NCI-H187 (cell line): ENCODE data around the gene OMA1.
"Not testable (repeated sequence)": the region's sequence is repeated elsewhere in the genome, so short reads cannot be mapped to it uniquely, and the experiment has no call there.

Experiments used
- DNase-seq, 2 experiments: peaks; one replicate each; lab custom pipeline; 2025; lab: John Stamatoyannopoulos, UW

OMA1 gene

DNA sequence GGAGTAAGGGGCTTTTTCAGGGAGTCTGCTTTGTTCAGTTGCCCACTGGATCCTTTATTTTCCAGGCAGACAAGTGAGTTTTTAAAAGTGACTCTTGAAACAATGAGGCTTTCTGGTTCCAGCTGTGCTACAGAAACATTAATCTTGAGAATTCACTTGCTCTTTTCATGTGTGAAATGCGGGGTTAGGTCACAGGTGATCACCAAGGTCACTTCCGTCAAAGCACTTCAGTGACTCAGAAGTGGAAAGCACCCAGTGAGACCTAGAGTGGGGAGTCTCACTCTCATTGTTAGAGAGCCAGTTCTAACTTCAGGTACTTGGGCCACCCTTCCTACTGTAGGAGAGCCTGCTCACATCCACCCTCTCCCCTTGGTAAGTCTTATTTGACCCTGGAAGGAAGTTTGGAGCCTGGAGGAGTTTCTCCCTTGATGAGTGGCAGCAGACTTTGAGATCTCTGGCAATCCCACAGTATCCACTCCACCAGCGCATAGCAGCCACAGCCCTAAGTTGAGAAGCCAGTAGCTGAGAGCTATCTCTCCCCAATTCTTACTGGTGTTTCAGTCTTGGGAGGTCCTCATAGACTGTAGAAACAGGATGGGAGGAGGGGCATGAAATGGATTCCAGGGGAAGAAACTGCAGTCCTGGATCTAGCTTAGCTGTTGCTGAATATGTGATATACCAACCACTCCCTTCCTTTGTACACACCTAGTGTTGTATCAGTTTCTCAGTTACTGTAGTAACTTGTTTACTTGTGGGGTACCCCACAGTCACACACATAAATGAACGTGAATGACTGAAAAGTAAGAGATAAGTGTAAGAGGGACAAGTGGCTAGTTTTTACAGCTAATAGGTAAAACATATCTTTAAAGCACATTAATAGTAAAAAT lies 27.4 kb upstream of the OMA1 start:
- DNase-seq = no peak

DNA sequence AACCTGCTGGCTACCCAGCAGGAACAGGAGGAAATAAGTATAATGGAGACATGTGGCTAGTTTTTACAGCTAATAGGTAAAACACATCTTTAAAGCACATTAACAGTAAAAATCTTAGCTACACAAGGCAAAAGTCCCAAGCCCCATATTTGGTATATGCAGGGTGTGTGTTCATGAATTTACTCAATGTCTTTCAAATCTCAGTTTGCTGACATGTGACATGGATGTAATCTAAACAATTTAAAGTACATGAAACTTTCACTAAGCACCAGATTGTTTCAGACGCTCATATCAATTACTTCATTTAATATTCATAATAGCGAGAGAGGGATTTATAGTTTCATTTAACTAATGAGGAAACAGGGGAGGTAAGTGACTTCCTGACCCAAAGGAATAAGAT lies 26.6 kb upstream of the OMA1 start:
- no peak for DNase-seq

DNA sequence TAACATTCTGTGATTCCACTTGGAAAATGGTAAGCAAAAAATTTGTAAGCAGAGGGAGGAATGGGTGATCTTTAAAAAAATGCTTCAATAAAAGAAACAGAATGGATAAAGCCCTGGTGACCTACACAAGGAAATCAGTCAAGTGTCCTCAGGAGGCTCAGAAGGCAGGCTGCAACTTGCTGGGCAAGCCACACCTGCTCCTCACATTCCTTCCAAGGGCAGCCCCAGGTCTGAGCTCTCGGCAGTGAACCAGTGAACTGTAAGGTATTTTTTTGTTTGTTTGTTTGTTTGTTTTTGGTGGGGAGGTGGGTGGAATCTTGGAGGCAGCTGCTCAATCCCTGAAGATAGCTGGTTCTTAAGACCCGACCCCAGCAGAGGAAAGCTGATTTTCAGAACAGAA lies 26.2 kb upstream of the OMA1 start:
- peak in 1 of 2 experiments; percentile 8 for DNase-seq

DNA sequence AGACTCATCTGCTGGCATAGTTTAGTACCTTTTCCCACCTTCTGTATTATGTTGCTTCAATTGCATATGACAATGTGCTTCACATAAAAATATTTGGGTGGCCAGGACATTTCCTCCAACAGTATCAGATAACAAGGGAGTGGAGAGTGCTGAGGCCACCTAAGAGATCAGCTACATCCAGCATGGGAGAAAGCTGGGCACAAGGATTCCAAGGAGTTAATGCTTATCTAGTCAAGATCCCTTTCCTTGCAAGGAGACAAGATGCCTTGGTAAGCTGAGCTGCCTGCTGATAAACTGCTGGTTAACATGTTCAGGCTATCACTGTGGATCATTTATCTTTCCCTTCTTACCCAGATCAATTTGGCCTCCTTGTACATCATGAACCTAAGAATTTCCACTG lies 25.1 kb upstream of the OMA1 start:
- no peak for DNase-seq

DNA sequence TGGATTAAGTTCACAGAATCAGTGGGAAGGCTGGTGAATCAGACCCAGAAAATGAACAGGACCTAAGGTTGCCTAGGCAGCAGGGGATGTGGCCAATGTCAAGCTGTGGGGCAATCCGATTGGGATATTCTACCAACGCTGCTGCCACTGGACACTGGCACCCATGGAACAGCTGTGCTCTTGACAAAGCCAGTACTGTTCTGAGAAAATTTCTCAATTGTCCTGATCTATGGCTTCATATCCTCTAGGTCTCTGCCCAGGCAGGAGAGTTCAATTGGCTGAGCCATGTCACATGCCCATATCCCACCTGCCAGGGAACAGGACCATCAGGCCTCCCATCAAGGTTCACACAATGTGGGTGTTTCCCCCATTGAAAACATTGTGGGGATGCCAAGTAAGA lies 24.3 kb upstream of the OMA1 start:
- no peak for DNase-seq

DNA sequence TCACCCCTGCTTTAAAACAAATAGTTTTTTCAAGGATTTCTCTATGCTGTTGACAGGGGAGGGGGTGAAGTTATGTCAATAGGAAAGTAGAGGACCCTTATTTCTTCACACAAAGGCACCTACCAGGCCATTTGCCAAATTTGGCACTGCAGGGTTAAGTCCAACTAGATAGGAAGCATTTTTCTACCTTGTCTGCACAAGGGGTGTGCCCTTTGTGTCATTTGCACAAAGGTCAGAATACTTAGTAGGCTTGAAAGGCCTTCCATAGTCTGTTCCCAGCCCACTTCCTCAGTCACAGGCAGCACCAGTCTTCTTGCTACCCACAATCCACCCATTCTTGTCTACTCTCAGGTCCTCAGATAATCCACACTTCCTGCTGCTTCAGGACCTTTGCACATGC lies 23.6 kb upstream of the OMA1 start:
- DNase-seq = no peak

DNA sequence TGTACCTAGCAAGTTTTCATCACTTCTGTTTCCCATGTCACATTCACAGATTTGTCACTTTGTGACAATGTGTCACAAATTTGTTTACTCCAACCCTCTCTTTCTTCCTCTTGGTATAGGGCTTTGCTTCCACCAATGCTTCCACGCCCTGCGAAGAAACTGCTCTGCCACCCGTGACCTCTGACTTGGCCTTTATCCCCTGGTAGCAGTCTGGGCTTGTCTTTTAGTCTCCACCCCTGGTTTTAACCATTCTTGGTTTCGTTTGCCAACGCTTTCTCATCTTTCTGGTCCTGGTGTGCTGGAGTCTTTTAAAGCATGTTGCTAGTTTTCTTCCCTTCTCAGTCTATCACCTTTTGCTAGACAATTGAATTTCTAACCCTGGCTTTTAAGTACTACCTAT lies 22.4 kb upstream of the OMA1 start:
- DNase-seq = no peak

DNA sequence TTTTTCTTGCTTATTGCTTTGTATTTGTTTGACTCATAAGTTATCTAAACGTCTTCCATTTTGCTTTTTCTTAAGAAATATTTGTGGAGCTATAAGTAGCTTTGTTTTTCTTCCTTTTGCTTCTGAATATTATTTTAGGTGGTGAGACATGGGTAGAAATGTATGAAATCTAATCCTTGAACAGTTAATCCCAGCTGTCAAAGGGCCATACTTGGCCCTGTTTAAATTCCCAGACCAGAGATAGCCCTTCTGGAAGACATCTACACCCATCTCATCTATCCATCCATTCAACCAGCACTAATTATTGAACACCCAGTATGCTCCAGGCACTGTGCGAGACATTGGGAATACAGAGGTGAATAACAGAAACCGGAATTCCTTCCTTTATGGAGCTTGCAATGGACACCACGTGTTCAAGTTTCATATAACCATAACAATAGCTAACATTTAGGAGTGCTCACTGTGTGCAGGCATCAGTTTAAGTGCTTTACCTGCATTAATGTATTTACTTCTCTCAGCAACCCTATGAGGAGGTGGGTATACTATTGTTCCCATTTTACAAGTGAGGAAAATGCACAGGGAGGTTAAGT lies 21.8 kb upstream of the OMA1 start:
- DNase-seq = no peak

DNA sequence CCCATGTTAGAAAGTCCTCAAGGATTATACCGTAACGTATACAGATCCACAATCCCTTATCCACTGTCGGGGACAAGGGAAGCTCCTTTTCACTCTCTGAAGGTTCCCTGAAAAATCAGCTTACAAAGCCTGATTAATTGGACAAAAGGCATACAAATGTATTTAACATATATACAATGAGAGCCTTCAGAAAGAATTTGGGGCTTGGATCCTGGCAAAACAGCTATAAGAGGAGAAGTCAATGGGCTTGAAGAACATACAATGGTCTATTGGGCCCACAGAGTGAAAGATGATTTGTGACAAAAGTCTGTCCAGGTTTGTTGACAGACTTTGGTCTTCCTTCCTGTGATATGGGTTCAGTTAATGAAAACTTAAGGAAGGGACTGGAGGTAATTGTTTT lies 19.8 kb upstream of the OMA1 start:
- no peak for DNase-seq

DNA sequence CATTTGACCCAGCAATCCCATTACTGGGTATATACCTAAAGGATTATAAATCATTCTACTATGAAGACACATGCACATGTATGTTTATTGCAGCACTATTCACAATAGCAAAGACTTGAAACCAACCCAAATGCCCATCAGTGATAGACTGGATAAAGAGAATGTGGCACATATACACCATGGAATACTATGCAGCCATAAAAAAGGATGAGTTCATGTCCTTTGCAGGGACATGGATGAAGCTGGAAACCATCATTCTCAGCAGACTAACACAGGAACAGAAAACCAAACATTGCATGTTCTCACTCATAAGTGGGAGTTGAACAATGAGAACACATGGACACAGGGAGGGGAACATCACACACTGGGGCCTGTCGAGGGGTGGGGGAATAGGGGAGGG lies 17.2 kb upstream of the OMA1 start:
- not testable (repeated sequence) for DNase-seq

DNA sequence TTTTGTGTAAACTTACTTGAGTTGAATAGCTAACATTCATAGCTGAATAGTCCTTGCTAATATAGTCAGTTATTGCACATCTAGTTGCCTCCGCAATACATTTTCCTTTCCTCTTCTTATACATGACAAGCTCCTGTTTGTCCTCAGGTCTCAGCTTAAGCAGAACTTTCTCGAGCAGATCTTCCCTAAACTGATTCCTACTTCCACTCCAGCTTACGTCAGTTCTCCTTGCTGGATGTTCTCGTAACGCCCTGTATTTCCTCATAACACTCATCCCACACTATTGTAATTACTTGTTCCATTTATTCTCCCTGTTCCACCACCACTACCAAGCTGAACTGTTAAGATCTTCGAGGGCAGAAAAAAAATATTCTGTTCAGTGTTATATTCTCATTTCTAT lies 15.1 kb upstream of the OMA1 start:
- no peak for DNase-seq

DNA sequence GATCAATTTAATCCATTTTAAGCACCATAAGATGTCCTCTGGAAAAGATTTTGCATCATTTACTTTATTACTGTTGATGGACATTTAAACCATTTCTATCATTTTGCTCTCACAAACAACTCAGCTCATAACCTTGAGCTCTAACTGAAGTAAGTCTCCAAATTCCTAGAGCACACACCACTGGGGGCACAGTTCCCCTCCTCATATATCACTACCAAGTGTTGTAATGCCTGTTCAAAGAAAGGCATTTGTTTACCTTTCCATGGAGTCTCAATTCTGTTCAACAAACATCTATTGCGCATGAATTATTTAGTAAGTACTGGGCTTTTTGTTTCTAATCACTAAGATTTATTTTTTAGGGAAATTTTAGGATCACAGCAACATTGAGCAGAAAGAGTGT lies 8.9 kb upstream of the OMA1 start:
- DNase-seq = no peak

DNA sequence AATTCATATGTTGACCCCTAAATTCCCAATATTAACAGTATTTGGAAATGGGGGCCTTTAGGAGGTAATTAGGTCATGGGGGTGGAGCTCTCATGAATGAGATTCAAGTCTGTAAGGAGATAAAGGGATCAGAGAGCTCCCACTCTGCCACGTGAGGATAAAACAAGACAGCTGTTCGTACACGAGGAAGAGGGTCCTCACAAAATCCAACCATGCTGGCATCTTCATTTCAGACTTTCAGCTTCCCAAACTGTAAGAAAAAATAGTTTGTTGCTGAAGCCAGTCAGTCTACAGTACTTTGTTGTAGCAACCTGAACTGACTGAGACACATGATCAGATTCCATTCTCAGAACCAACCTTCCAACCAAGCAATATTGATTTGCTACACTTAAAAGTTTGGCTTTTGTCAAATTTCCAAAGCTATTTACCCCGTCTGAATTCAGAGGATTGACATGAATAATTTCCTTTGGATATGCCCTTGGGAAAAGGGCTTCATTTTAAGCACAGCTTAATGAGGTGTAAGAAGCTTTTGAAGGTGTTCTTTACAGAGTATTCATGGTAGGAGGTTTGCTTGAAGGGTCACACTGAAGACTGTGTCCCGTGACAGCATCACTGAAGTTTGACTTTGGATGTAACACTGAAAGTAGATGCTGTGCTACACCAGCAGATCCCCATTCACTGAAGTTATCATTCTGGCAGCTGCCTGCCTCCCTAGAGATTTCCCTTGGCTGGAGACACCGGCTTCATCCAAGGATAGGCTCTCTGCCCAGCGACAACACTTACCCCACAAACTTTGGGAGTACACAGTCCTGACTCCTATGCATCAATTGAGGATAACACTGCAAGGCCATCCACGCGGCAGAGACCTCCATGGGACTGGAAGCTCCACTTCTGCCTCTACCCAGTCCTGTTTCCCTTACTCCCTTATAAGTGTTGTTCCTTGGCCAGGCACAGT lies 4.9 kb upstream of the OMA1 start:
- no peak for DNase-seq

DNA sequence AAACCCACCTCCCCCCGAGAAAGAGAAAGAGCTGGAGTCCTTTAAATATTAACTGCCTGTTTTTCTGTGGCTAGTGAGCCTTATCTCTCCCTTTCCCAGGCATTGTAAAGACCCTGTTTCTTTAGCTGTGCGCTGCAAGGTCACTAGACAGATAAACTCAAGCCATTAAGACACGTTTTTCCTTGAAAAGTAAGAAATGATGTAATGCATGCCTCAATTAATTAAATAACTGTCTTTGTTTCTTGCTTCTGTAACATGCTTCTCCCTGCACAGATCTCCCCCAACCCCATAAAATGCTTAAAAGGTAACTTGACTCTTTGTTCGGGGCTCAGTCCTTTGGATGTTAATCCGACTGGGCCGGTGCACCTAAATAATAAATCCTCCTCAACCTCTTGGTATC lies 2.8 kb upstream of the OMA1 start:
- not testable (repeated sequence) for DNase-seq

DNA sequence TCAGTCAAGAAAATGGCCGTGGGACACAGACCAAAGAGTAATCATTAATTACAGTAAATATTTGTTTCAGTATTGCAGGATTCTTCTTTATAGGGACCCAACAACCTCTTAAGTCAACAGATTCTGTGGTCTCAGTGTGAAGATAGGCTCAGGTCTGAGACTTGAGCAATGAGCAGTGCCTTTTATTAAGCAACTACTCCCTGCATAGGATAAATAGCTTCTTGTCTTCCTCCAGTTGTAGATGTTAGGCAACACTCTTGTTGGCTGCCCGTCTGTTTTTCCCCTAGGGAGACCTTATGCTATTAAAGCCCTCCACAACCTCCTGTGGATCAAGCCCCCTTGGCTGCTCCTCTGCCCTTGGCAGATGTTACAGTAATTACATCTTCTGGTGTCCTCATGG lies 1.8 kb upstream of the OMA1 start:
- DNase-seq = no peak

DNA sequence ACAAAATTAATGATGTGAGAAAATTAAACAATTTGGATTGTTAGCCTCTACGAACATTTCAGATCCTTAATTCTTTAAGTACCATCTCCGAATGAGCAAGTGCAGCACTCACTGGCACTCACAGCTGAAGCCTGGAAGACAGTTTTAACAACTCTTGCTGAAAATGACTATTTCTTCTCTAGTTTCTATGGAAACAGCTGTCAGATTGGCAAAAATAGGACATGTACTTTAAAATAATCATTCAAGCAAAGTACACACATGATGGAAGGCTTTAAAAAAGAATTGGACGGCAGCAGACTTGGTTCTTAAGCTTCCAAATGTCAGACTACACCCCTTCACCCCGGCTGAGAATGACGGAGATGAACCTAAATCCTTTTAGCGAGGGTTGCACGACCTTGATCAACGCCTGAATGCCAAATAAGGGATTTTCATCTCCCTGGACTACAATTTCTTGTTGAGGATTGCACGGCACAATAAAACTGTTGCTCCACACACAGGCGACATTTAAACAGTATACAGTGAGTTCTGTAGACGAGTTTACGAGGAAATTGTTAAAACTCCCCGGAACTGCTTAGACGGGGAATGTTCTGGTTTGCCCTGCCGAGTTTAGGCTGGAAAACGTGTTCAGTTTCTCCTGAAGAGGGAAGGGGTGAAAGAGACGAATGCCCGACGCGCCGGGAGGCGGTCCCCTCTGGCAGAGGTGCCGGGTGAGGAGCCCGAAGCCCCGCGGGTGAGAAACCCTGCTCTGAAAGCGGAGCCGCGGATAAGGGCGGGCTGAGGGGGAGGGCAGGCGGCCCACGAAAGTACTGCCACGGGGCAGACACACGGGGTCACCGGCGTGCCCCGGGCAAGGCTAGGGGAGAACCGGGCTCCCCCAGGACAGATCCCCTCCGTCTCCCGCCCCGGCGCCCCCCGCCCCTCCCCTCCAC lies 671 bp downstream of the OMA1 start:
- peak; percentile 35 to 69 for DNase-seq

DNA sequence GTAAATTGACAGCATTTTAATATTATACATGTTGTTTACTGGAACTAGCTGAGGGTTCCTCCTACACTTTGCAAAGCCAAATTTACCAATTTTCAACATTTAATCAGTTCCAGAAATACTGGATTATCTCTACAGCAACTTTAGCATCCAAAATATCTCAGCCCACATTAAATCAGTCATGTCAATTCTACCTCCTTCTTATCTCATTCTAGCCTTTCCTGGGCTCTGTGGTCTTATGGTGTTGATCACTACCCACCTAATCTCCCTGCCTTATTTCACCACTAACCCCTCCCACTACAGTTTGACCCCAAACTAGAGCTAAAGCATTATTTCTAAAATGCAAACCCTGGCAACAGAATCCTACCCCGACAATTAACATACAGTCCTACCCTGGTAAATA lies 3.3 kb downstream of the OMA1 start:
- no peak for DNase-seq

DNA sequence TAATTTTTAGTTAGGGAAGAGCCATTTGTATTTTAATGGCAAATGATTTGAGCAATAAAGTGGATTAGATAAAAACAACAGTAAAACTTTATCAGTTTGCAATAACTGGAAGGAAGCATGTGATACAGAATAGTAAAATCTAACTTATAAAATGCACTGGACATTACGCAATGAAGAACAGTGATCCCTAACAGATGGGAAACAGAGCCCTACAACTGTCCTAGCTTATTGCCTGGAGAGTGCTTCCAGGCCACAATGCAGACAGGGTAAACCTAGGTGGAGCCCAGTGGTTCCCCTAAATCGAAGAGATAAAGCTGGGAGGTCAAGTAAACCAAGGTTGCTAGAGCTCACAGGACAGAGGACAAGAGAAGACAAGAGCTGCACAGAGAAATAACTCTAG lies 7.0 kb downstream of the OMA1 start:
- DNase-seq = no peak

DNA sequence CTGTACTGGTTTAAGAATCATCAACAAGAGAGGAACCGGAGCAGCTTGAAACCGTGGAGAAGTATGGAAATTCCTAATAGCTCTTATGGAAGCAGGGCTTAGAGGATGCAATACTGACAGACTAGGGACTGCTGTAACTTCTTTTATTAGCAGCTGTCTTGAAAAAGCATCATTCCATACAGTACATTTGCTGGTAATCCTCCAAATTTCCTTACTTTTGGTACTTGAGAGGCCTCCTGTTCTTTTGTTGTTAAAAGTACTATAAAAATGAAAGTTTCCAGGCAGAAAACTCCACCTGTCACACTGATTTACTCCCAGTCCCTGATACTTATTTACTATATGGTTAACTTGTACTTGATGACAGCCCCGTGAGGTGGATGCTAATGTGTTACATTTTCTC lies 7.7 kb downstream of the OMA1 start:
- DNase-seq = no peak

DNA sequence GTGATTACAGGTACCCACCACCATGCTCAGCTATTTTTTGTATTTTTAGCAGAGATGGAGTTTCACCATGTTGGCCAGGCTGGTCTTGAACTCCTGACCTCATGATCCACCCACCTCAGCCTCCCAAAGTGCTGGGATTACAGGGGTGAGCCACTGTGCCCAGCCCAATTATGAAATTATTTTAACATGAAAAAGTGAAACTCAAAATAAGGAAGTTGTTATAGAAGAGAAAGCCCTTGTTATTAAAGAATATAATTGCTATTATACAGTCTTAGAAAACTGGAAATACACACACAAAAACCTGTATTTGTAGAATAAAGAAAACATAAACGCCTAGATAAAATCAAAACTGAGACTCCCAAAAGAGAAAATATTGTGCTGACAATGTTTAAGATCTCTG lies 14.7 kb downstream of the OMA1 start:
- DNase-seq = not testable (repeated sequence)

DNA sequence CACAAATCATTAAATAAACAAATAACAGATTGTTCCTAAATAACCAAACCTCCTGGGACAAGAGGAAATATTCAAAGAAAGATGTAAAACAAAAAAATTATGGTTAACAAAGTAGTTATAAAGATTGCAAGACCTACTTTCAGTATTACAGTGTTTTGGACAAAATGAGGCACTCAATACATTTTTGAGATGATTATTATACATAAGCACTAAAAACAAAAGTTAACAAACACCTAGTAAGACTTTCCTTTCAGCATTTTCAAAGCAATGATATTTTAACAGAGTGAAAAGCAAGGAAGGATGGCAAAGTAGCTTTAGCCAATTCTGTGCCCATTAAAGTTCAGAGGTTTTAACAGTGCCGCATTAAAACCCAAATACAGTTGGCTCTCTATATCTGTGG lies 17.2 kb downstream of the OMA1 start:
- DNase-seq = no peak

DNA sequence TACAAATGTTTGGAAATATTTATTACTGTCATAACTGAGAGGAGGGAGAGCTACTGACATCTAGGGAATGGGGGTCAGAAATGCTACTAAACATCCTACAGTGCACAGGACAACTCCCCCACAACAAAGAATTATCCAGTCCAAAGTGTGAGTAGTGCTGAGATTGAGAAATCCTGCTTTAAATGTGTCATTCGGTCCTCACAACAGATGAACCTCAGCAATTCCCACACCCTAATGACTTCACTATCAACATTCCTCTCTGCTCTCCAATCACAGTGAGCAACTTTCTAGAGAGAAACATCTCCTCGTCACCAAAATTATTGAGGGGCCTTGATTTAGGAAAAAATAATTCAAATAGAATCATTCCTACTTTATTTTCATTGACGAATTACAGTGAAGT lies 18.0 kb downstream of the OMA1 start:
- no peak for DNase-seq
